A673 (cell line): ENCODE results near the gene SIRT7. TPM values are rescaled to one million over a fixed set of nuclear protein-coding genes. Genes with fewer than 3 reads are reported as not detected.

Experiments
- BruUV-seq: library from RNA; stranded (reverse); fragments of 400-500 nt; replicated peaks from 2 replicates; lab custom pipeline; 2021; lab: Mats Ljungman, UMichigan
- CTCF ChIA-PET: fragments of 300-600 bp; sonication (Branson Sonifier 250); formaldehyde crosslinking; loops from one replicate; lab custom pipeline; 2022; ENCODE audit warnings: antibody characterized with exemption; lab: Charles Lee
- POLR2A ChIA-PET: fragments of 300-600 bp; sonication (Branson Sonifier 250); formaldehyde crosslinking; loops from one replicate; lab custom pipeline; 2022; ENCODE audit warnings: antibody characterized with exemption; ENCODE audit not compliant: low non-redundant PET; lab: Charles Lee
- DNase-seq: peaks from one replicate; pipeline ENCODE4 v3.0.0-alpha.2; 2015; ENCODE audit warnings: low spot score
- H3K27ac ChIP-seq: fragments of 200-600 bp; sonication (generic); 2 replicates; pipeline ENCODE4 v1.5.1; 2016; ENCODE audit warnings: mixed run types, low read depth, mild to moderate bottlenecking, mixed read lengths, antibody characterized with exemption, low read length; ENCODE audit not compliant: poor library complexity, severe bottlenecking
- H3K27me3 ChIP-seq: fragments of 200-600 bp; sonication (generic); replicated peaks from 2 replicates; pipeline ENCODE4 v1.6.1; 2017; ENCODE audit warnings: mixed run types, low read depth, mild to moderate bottlenecking, mixed read lengths, antibody characterized with exemption, low read length; ENCODE audit not compliant: insufficient read depth, poor library complexity
- H3K36me3 ChIP-seq: fragments of 200-600 bp; sonication (generic); 2 replicates; pipeline ENCODE4 v1.6.1; 2016; ENCODE audit warnings: mixed run types, mild to moderate bottlenecking, mixed read lengths, antibody characterized with exemption, low read length; ENCODE audit not compliant: insufficient read depth, poor library complexity, severe bottlenecking
- H3K4me1 ChIP-seq: fragments of 200-600 bp; sonication (generic); 2 replicates; pipeline ENCODE4 v1.6.1; 2017; ENCODE audit warnings: mixed run types, mild to moderate bottlenecking, mixed read lengths, antibody characterized with exemption, low read length; ENCODE audit not compliant: insufficient read depth, poor library complexity, severe bottlenecking
- H3K4me3 ChIP-seq: fragments of 200-600 bp; sonication (generic); 2 replicates; pipeline ENCODE4 v1.5.1; 2016; ENCODE audit warnings: low read depth, mixed run types, mild to moderate bottlenecking, mixed read lengths, low read length; ENCODE audit not compliant: poor library complexity, severe bottlenecking
- H3K9me3 ChIP-seq: fragments of 200-600 bp; sonication (generic); 2 replicates; pipeline ENCODE4 v1.6.1; 2016; ENCODE audit warnings: mixed run types, low read depth, mild to moderate bottlenecking, mixed read lengths, antibody characterized with exemption, low read length; ENCODE audit not compliant: poor library complexity, severe bottlenecking
- CTCF ChIP-seq: fragments of 300-800, 200-600 bp; sonication (generic); conservative IDR thresholded peaks from 2 replicates; pipeline ENCODE4 v1.5.1; 2017; ENCODE audit warnings: low read depth, mild to moderate bottlenecking, antibody characterized with exemption, low read length, moderate library complexity, mixed read lengths
- EZH2 ChIP-seq: fragments of 200-600 bp; sonication (generic); IDR thresholded peaks from 2 replicates; pipeline ENCODE4 v1.6.1; 2017; ENCODE audit warnings: borderline replicate concordance, low read depth, mild to moderate bottlenecking, mixed read lengths, antibody characterized with exemption, low read length; ENCODE audit not compliant: poor library complexity, severe bottlenecking
- intact Hi-C: fragments of 100-400 bp; cut with micrococcal nuclease; formaldehyde crosslinking; loops from one replicate; pipeline ENCODE4 v1.10.0; 2022; ENCODE audit not compliant: unreplicated experiment
- total RNA-seq: library from RNA; stranded (reverse); gene quantifications from 2 replicates; pipeline ENCODE4 v1.2.3, GENCODE V29; 2021

The SIRT7 gene
- total RNA-seq, 1 experiment from 2014 or later, result 36.6 TPM

GRCh38 chr17:81906476-81907218 lies 11.3 kb downstream of the SIRT7 start:
- Histone ChIP-seq H3K27me3 (no peaks in the 10 kb centered on the region), H3K27ac (no peak overlapping the region), H3K4me1 (peaks cover 9% of the 10 kb centered on the region), H3K36me3 (peaks cover 30% of the 10 kb centered on the region), H3K4me3 (no peak overlapping the region), H3K9me3 (no peaks in the 10 kb centered on the region)
- CTCF ChIA-PET, result no interaction called here
- POLR2A ChIA-PET, result no interaction called here
- DNase-seq, result no peak
- no TSS peak for BruUV-seq
- intact Hi-C loops, result no loop called here
- peak; percentile 29; the same call in 1 of the 2 replicates for TF ChIP-seq CTCF
- TF ChIP-seq EZH2, result no peak

GRCh38 chr17:81905993-81906392 lies 12.0 kb downstream of the SIRT7 start:
- H3K4me3 ChIP-seq, result no peak overlapping the region
- CTCF ChIA-PET, result no interaction called here
- intact Hi-C loops, result no loop called here
- H3K4me1 ChIP-seq, result peaks cover 10% of the 10 kb centered on the region
- H3K9me3 ChIP-seq, result no peaks in the 10 kb centered on the region
- H3K27ac ChIP-seq, result no peak overlapping the region
- POLR2A ChIA-PET, result no interaction called here
- peaks cover 30% of the 10 kb centered on the region for H3K36me3 ChIP-seq
- no peak for DNase-seq
- no peak for TF ChIP-seq CTCF
- no peak for TF ChIP-seq EZH2
- no TSS peak for BruUV-seq
- H3K27me3 ChIP-seq, result no peaks in the 10 kb centered on the region

GRCh38 chr17:81905424-81905875 lies 12.5 kb downstream of the SIRT7 start:
- peaks cover 30% of the 10 kb centered on the region for H3K36me3 ChIP-seq

More at GRCh38 chr17:81905424-81905875, 12.5 kb downstream of the SIRT7 start:
- no peaks in the 10 kb centered on the region for H3K9me3 ChIP-seq
- no peak for DNase-seq
- ChIA-PET CTCF (no interaction called here), POLR2A (no interaction called here)
- H3K27ac ChIP-seq, result no peak overlapping the region
- H3K4me3 ChIP-seq, result no peak overlapping the region
- peaks cover 10% of the 10 kb centered on the region for H3K4me1 ChIP-seq
- no TSS peak for BruUV-seq
- intact Hi-C loops, result no loop called here
- no peaks in the 10 kb centered on the region for H3K27me3 ChIP-seq
- TF ChIP-seq EZH2, result no peak
